ENCODE measurements around the gene SLF2. TPM values are rescaled to one million over a fixed set of nuclear protein-coding genes. Genes with fewer than 3 reads are reported as not detected.
A peak's percentile ranks its signal among the peaks of the same experiment; 100 is the strongest.

SLF2 gene
- total and polyA plus RNA-seq, 2 of the 13 experiments (the other 11 are each of a cell fraction or from before 2014, with no cell fraction given), result 12.2 to 48.1 TPM

GRCh38 chr10:100896876-100897461 lies 15.8 kb upstream of the SLF2 start (continued):
- 0 out of 2 replicates have a peak, but pooled peaks have one; percentile 16 for TF ChIP-seq ATF1 (CRISPR knock-in tag; IDR thresholded peaks at IDR 0.05)
- no peak for TF ChIP-seq KLF12 (CRISPR knock-in tag; IDR thresholded peaks at IDR 0.05; ENCODE audit: borderline replicate concordance)
- no peak for TF ChIP-seq HINFP (CRISPR knock-in tag; IDR thresholded peaks at IDR 0.05; ENCODE audit: low read depth)
- no peak for TF ChIP-seq KDM3A (CRISPR knock-in tag; IDR thresholded peaks at IDR 0.05; ENCODE audit: low read depth)
- no peak for TF ChIP-seq NAIF1 (CRISPR knock-in tag; IDR thresholded peaks at IDR 0.05; ENCODE audit: borderline replicate concordance)
- no peak for TF ChIP-seq ZNF644 (CRISPR knock-in tag; IDR thresholded peaks at IDR 0.05; ENCODE audit: low read depth)
- no peak for TF ChIP-seq ZNF788 (CRISPR knock-in tag; IDR thresholded peaks at IDR 0.05; ENCODE audit: borderline replicate concordance)
- TF ChIP-seq ELF4 (CRISPR knock-in tag; IDR thresholded peaks at IDR 0.05; ENCODE audit: borderline replicate concordance), result no peak
- TF ChIP-seq PPARG (CRISPR knock-in tag; conservative IDR thresholded peaks at IDR 0.05), result peak; percentile 66; the same call in 1 of the 2 replicates
- TF ChIP-seq SALL2 (CRISPR knock-in tag; IDR thresholded peaks at IDR 0.05), result no peak
- TF ChIP-seq REXO4 (CRISPR knock-in tag; IDR thresholded peaks at IDR 0.05; ENCODE audit: borderline replicate concordance), result no peak
- TF ChIP-seq MXI1 (IDR thresholded peaks at IDR 0.05; ENCODE audit: borderline replicate concordance, low read depth, low read length), result no peak
- no peak for TF ChIP-seq HOXA5 (CRISPR knock-in tag; IDR thresholded peaks at IDR 0.05)
- no peak for TF ChIP-seq ZNF234 (CRISPR knock-in tag; conservative IDR thresholded peaks at IDR 0.05)
- TF ChIP-seq ZNF530 (CRISPR knock-in tag; IDR thresholded peaks at IDR 0.05; ENCODE audit: low read depth), result no peak
- no peak for TF ChIP-seq MAFF (IDR thresholded peaks at IDR 0.05; ENCODE audit: low read depth, low read length)
- no peak for TF ChIP-seq ZNF710 (CRISPR knock-in tag; IDR thresholded peaks at IDR 0.05; ENCODE audit: borderline replicate concordance)
- TF ChIP-seq ZNF138 (CRISPR knock-in tag; IDR thresholded peaks at IDR 0.05; ENCODE audit: low read depth), result no peak
- no peak for TF ChIP-seq ZNF776 (CRISPR knock-in tag; IDR thresholded peaks at IDR 0.05)
- no peak for TF ChIP-seq ZNF407 (CRISPR knock-in tag; IDR thresholded peaks at IDR 0.05; ENCODE audit: not compliant biosample characterization)

All from HepG2 (cell line).